ENCODE data around the gene WNT7B.

- TF ChIP-seq CTCF (IDR thresholded peaks at IDR 0.05; ENCODE audit: low read length) (no peak), EZH2 (optimal IDR thresholded peaks at IDR 0.05; ENCODE audit: low read depth, low read length) (no peak), EZH2phosphoT487 (IDR thresholded peaks at IDR 0.05; ENCODE audit: low read length) (no peak)
Observed at GRCh38 chr22:46002757-46003270, 25.9 kb upstream of the WNT7B start.

All from MM.1S (cell line).